Lung (tissue), 12 donors: ENCODE measurements around the gene EHD4. TPM values are rescaled to one million over a fixed set of nuclear protein-coding genes. Genes with fewer than 3 reads are reported as not detected.

Experiments
- ATAC-seq: fragments of 200-7000 bp; cut with Tn5 transposase; one replicate; pipeline ENCODE4 v1.9.1; 2020; ENCODE audit warnings: moderate number of reproducible peaks; ENCODE audit not compliant: insufficient read depth, low FRiP score
- DNase-seq, 3 donors: peaks; one replicate each; pipeline ENCODE4 v3.0.0-alpha.2; 2013 to 2017
- H3K27ac ChIP-seq, 2 donors: one replicate each; pipeline ENCODE4 v1.5.1; 2013; ENCODE audit warnings: mild to moderate bottlenecking in 2 of 2, moderate library complexity in 2 of 2, control low read depth in 1 of 2, inconsistent platforms in 1 of 2, low read depth in 1 of 2, low read length in 1 of 2
- H3K27me3 ChIP-seq, 3 donors: one replicate each; pipeline ENCODE4 v1.5.1; 2013; ENCODE audit warnings: low read length in 2 of 3; ENCODE audit not compliant: control insufficient read depth in 3 of 3, insufficient read depth in 3 of 3
- H3K36me3 ChIP-seq, 4 donors: one replicate each; pipeline ENCODE4 v1.5.1; 2013; ENCODE audit warnings: low read length in 4 of 4, mild to moderate bottlenecking in 1 of 4, moderate library complexity in 1 of 4; ENCODE audit not compliant: control insufficient read depth in 4 of 4, insufficient read depth in 4 of 4
- H3K4me1 ChIP-seq, 5 donors: one replicate each; pipeline ENCODE4 v1.5.1; 2013; ENCODE audit warnings: low read length in 5 of 5, mild to moderate bottlenecking in 2 of 5, moderate library complexity in 1 of 5; ENCODE audit not compliant: control insufficient read depth in 5 of 5, insufficient read depth in 5 of 5
- H3K4me3 ChIP-seq: one replicate; pipeline ENCODE4 v1.5.1; 2013; ENCODE audit warnings: mild to moderate bottlenecking, control low read depth, moderate library complexity
- H3K9ac ChIP-seq, 2 donors: one replicate each; pipeline ENCODE4 v1.5.1; 2013; ENCODE audit warnings: low read length in 2 of 2, control low read depth in 1 of 2; ENCODE audit not compliant: insufficient read depth in 1 of 2
- H3K9me3 ChIP-seq, 4 donors: one replicate each; pipeline ENCODE4 v1.5.1; 2013; ENCODE audit warnings: low read length in 3 of 4, mild to moderate bottlenecking in 1 of 4, moderate library complexity in 1 of 4; ENCODE audit not compliant: control insufficient read depth in 4 of 4, insufficient read depth in 3 of 4
- WGBS, 2 donors: extraction: QIAGEN DNeasy Blood & Tissue Kit; methylation state at CpG; one replicate each; pipeline ENCODE4 v1.1.7; 2013; 5-methylcytosine and 5-hydroxymethylcytosine counted together
- polyA plus RNA-seq, 2 donors: library from polyadenylated mRNA; stranded (reverse); fragments of 200-250 nt; gene quantifications; one replicate each; pipeline ENCODE4 v1.2.1, GENCODE V29; 2013
- total RNA-seq, 2 donors: library from RNA; depleted of rRNA in 1 of 2; stranded (reverse); fragments of >200 nt in 1 of 2; gene quantifications; one replicate each; pipeline ENCODE4 v1.2.1, GENCODE V29; 2014 to 2021
- TF ChIP-seq, protein P1 (sequence below): IDR thresholded peaks from 2 replicates; pipeline ENCODE4 v1.5.1; 2012; ENCODE audit warnings: mild to moderate bottlenecking; ENCODE audit errors: control extremely low read depth, extremely low read depth
- donor health status: control.
- donor health status: control.
- donor health status: Bipolar disorder and iron deficiency.
- donor health status: healthy.
- donor health status: DM: yes; HTN: yes; CAD: no.

Gene EHD4
- total and polyA plus RNA-seq, 4 donors, result 16.4 to 36.3 (median 25.9) TPM

GRCh38 chr15:41897363-41897799 lies 75.0 kb downstream of the EHD4 start:
- DNase-seq, result peak; percentile 63 to 88 (median 82)
- H3K27ac ChIP-seq, result peak overlapping the region in 1 of 2 donors; percentile 6
- peaks cover 0 to 26% (median 2%) of the 10 kb centered on the region in 4 donors for H3K36me3 ChIP-seq

GRCh38 chr15:41896566-41896965 lies 75.8 kb downstream of the EHD4 start:
- H3K36me3 ChIP-seq, result peaks cover 0 to 24% (median 2%) of the 10 kb centered on the region in 4 donors
- peak overlapping the region in 1 of 2 donors; percentile 15 for H3K27ac ChIP-seq
- H3K9ac ChIP-seq, result no peak overlapping the region
- no peak overlapping the region for H3K4me3 ChIP-seq
- DNase-seq (no peak), ATAC-seq (no peak)
- H3K27me3 ChIP-seq, result no peaks in the 10 kb centered on the region
- TF ChIP-seq, protein P1, sequence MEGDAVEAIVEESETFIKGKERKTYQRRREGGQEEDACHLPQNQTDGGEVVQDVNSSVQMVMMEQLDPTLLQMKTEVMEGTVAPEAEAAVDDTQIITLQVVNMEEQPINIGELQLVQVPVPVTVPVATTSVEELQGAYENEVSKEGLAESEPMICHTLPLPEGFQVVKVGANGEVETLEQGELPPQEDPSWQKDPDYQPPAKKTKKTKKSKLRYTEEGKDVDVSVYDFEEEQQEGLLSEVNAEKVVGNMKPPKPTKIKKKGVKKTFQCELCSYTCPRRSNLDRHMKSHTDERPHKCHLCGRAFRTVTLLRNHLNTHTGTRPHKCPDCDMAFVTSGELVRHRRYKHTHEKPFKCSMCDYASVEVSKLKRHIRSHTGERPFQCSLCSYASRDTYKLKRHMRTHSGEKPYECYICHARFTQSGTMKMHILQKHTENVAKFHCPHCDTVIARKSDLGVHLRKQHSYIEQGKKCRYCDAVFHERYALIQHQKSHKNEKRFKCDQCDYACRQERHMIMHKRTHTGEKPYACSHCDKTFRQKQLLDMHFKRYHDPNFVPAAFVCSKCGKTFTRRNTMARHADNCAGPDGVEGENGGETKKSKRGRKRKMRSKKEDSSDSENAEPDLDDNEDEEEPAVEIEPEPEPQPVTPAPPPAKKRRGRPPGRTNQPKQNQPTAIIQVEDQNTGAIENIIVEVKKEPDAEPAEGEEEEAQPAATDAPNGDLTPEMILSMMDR, result no peak
- 89 to 98% methylated on average over 6 of the region's 6 CpGs for WGBS, 2 donors
- peaks cover 0 to 21% (median 10%) of the 10 kb centered on the region in 5 donors for H3K4me1 ChIP-seq
- H3K9me3 ChIP-seq, result no peaks in the 10 kb centered on the region

More at GRCh38 chr15:41897363-41897799, 75.0 kb downstream of the EHD4 start:
- Histone ChIP-seq H3K9ac (no peak overlapping the region), H3K27me3 (no peaks in the 10 kb centered on the region), H3K4me1 (peaks cover 0 to 21% (median 10%) of the 10 kb centered on the region in 5 donors), H3K4me3 (no peak overlapping the region), H3K9me3 (no peaks in the 10 kb centered on the region)
- TF ChIP-seq, protein P1, result no peak
- no peak for ATAC-seq
- WGBS, 2 donors, result 73 to 75% methylated on average over 8 of the region's 8 CpGs

- no peak overlapping the region for H3K9ac ChIP-seq
- peaks cover 0 to 22% (median 2%) of the 10 kb centered on the region in 4 donors for H3K36me3 ChIP-seq
- TF ChIP-seq, protein P1, result no peak
- no peak overlapping the region for H3K27ac ChIP-seq
- 98% methylated on average over 1 of the region's 1 CpG for WGBS, 2 donors
- H3K4me3 ChIP-seq, result no peak overlapping the region
- no peaks in the 10 kb centered on the region for H3K9me3 ChIP-seq
- H3K27me3 ChIP-seq, result no peaks in the 10 kb centered on the region
- no peak for ATAC-seq
- no peak for DNase-seq
- H3K4me1 ChIP-seq, result peaks cover 0 to 21% (median 10%) of the 10 kb centered on the region in 5 donors
Measured at GRCh38 chr15:41895957-41896356, 76.4 kb downstream of the EHD4 start.

DNA sequence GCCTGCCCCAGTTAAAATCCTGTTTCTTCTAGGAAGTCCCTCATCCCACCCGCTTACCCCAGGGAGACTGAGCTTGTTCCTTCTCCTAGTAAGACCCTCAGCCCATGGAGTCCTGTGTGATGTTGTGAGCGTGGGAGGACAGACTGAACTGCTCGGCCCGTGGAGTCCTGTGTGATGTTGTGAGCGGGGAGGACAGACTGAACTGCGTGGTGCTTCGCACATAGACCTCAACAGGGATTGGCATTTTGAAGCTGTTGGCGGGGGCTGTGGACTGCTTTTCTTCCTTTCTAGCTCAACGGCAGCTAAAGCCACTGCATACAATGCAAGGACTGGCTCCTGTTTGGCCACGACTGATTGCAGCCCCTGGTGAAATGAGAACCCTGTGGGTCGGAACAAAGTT lies 76.9 kb downstream of the EHD4 start:
- H3K4me1 ChIP-seq, result peaks cover 0 to 21% (median 10%) of the 10 kb centered on the region in 5 donors
- TF ChIP-seq, protein P1, result no peak
- H3K36me3 ChIP-seq, result peaks cover 0 to 17% (median 2%) of the 10 kb centered on the region in 4 donors
- no peak for DNase-seq
- no peak overlapping the region for H3K4me3 ChIP-seq
- ATAC-seq, result no peak
- peak overlapping the region; percentile 80 to 81 for H3K27ac ChIP-seq
- no peaks in the 10 kb centered on the region for H3K9me3 ChIP-seq
- H3K27me3 ChIP-seq, result no peaks in the 10 kb centered on the region
- no peak overlapping the region for H3K9ac ChIP-seq
- WGBS, 2 donors, result 95 to 96% methylated on average over 11 of the region's 11 CpGs
